Suppressor macrophage treated with lipopolysaccharide for 1 hour (primary cell): ENCODE results near the gene MLLT6.
A peak's percentile ranks its signal among the peaks of the same experiment; 100 is the strongest.

ENCODE experiments used
- DNase-seq, 3 donors: peaks; one replicate each; pipeline ENCODE4 v3.0.0-alpha.2; 2020 to 2022

Gene MLLT6

DNA sequence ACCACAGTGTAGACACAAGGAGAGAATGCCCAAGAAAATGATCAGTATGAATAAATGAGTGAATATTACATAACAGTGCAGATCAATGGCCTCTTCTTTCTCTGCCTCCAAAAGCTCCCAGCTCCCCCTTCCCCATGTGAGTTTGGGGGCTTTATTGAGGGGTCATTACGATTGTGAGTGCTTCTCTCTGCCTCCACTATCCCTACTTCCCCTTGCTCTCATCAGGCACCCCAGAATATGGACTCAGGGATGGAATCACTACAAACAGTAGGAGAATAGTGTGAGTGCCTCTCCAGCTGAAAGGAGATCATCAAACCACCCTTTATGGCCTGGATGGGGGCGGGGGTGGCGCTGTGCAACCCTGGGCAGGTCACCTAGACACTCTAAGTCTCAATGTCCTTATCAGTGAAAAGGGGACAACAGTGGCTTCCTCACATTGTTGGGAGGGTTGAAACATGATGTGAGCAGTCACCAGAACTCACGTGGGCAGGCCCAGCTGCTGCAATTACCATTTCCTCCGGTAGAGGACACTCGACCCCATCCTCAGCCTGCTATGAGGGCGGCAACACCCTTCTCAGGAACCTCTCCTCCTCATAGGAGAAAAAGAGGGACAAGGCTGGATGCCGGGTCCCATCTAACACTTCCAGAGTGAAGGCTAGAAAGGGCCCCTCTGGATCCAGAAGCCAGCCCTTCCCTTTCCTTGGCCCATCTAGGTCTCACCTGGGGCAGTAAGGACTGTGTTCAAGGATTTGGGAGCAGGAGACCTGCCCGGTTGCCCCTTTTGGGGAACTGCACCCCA is 28.2 kb upstream of the MLLT6 start:
- DNase-seq, result peak; percentile 91 to 93 (median 92)

DNA sequence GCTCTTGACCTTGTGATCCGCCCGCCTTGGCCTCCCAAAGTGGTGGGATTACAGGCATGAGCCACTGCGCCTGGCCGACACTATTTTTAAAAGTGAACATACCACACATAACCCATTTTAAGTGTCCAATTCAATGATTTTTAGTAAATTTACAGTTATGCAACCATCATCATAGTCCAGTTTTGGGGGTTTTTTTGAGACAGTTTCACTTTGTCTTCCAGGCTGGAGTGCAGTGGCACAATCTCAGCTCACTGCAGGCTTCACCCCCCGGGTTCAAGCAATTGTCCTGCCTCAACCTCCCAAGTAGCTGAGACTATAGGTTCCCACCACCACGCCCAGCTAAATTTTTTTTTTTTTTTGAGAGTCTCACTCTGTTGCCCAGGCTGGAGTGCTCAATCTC is 27.3 kb upstream of the MLLT6 start:
- peak in 1 of 3 donors; percentile 42 for DNase-seq

DNA sequence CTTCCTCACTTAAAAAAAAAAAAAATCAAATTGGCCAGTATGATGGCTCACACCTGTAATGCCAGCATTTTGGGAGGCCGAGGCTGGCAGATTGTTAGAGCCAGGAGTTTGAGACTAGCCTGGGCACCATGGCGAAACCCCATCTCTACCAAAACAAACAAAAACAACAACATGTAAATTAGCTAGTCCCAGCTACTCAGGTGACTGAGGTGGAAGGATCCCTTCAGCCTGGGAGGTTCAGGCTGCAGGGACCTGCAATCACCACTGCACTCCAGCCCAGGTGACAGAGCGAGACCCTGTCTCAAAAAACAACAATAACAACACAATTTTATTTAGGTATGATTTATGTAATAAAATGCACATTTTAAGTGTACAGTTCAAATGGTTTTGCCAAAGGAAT is 24.0 kb upstream of the MLLT6 start:
- no peak for DNase-seq

DNA sequence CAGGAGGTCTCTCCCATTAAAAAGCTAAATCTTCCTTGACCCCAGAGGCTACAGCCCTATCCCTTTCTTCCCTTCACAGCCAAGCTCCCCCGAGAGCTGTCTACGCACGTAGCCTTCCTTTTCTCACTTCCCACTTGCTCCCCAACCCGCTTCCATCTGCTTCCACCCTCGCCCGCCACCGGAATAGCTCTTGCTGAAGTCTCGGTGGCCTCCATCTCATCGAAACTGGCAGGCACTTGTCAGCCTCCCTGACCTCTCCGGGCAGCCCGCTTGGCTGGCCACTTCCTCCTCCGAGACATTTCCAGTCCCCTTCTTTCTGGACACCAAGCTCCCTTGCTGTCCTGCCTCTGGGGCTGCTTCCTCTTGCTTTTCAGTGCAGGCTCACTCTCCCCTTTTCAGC is 19.6 kb upstream of the MLLT6 start:
- peak; percentile 75 to 84 (median 80) for DNase-seq

DNA sequence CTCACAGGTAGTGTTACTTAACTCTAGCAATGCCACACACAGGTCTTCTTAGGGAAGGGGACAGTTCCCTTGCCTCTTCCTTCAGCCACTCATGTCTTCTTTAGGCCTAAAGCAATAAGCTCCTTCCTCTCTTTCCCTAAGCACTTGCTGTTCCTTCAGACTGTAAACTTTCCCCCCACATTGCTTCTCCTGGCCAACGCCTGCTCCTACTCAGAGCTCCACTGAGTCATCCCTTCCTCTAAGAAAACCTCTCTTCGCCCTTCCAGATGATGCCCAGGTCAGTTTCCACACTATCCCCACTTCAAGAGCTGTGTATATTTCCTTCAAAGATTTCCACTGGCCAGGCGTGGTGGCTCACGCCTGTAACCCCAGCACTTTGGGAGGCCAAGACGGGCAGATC is 17.8 kb upstream of the MLLT6 start:
- DNase-seq, result peak; percentile 71 to 79 (median 78)

DNA sequence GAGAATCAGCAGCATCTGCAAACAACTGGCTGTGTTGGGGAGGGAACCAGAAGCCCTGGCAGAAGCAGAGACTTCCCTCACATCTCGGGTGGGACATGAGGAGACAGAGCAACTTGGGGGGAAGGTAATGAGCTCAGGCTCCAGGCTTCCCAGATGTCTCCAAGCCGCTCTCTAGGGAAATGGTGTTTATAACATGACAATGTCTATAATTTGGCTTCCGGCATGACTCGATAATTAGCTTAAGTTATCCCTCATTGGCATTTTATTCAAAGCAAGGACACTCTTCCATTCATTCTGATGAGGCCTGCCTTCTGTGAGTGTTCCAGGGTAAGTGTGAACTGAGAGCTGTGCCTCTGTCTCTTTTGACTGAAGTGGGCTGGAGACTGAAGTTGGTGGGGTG is 14.7 kb upstream of the MLLT6 start:
- no peak for DNase-seq

DNA sequence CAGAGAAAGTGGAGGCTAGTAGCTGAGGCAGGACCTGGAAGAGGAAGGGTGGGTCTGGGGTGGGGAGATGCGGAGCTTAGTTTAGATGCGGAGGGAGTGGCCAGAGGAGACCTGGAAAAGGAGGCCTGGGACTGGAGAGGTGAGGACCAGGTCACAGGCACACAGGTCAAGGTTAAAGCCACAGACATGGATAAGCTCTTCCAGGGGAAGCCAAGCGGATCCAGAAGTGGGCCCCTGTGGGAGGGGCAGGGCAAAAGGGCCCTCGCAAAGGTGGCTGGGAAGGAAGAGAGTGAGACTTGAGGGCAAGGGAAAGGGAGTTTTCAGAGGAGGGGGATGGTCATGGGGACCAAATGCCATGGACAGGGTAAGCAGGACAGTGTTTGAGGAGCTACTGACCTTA is 13.9 kb upstream of the MLLT6 start:
- DNase-seq, result no peak

DNA sequence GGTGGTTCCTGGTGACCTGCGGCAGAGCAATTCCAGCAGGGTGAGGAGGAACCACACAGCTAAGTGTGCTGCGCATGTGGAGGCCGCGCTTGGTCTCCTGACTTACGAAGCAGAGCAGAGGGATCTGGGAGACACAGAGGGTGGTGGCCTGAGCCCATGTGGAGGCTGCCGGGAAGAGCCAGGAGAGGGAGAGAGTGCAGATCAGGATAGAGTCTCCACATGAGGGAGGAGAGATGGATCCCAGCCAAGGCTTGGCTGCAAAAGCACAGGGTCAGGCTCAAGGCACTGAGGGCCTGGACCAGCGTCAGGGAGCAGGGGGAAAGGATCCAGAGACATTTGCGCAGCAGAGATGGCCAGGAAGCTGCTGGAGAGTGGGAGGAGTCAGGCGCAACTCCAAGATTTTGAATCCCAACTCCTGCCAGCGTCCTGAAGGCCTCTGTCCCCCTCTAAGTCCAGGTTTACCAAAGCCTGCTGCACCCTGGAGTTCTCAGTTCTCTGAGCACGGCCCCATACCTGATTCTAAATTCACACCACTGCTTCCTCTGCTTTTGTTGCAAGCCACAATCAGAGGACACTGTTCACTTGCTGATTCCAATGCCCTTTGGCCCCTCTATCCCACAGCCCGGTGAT is 11.3 kb upstream of the MLLT6 start:
- no peak for DNase-seq

DNA sequence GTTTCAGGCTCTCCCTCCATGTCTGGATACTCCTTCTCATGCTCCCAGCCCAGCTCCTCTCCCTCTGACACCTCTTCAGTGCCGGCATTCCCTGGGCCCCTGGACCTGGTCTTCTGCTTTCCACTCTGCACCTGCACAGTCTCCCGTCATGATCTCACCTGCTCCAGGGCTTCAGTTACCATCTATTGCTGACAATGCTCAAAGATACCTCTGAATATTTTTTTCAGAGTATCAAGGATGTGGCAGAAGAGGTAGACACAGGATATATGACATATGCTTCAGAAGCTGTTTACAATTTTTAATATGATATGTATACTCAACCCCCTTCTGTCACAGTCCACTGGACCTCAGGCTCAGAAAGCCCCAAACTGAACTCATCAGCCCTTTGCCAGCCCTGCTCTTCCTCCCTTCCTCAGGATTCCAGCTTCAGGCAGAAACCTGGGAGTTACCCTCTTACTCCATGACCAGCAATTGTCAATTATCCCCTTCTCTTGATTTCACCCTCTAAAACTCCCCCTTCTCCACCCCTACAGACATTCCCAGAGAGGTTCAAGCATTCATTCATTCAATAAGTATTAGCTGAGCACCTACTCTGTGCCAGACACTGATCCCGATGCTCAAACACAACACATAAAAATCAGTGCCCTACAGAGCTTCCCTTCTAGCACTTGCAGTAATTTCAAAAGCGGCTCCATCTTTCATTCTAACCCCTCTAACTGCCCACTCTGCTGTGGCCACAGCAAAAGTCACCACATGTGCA is 7.8 kb upstream of the MLLT6 start:
- peak in 2 of 3 donors; percentile 37 to 39 for DNase-seq

DNA sequence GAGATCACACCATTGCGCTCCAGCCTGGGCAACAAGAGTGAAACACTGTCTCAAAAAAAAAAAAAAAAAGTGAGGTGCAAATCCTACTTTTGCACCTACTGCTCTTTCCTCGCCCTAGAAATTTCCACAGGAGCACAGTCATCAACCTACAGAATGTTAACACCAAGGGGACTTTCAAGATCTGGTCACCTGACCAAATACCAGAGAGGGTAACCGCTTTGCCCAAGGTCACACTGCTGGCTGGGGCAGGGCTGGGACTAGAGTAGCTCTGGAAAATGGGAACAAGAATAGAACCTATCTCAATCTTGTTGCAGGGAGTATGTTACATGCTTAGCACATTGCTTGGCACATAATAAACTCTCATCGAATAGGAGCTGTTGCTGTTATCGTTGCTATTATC is 6.3 kb upstream of the MLLT6 start:
- DNase-seq, result peak in 2 of 3 donors; percentile 60 to 63

DNA sequence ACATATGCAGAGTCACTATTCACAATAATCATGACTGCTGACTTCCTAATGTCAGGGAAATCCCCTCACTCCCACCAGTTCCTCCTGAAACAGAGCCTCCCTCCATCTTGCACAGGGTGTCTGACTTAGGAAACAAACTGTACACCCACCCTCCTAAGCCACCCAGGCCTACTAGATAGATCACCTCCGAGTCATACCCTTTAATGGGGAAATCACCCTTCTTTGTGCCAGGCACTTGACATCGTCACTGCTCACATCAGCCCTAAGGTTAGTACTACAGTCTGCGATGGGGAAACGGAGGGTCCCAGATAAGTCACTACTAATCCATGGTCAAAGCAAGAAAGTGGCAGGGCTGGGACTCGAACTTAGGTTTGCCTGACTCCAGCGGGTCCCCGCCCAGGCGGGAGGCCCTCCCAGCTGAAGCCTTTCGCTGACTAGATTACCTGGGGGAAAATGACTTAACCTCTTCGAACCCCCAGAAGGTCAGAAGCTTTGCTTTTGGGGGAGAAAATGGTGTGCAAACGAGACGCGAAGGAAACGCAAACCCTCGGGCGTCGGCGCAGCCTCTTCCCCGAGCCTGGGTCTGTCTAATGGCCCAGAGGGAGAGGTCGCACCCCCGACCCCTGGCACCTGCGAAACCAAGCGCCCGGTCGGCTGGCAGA is 3.4 kb upstream of the MLLT6 start:
- DNase-seq, result peak; percentile 96 to 99 (median 98)

DNA sequence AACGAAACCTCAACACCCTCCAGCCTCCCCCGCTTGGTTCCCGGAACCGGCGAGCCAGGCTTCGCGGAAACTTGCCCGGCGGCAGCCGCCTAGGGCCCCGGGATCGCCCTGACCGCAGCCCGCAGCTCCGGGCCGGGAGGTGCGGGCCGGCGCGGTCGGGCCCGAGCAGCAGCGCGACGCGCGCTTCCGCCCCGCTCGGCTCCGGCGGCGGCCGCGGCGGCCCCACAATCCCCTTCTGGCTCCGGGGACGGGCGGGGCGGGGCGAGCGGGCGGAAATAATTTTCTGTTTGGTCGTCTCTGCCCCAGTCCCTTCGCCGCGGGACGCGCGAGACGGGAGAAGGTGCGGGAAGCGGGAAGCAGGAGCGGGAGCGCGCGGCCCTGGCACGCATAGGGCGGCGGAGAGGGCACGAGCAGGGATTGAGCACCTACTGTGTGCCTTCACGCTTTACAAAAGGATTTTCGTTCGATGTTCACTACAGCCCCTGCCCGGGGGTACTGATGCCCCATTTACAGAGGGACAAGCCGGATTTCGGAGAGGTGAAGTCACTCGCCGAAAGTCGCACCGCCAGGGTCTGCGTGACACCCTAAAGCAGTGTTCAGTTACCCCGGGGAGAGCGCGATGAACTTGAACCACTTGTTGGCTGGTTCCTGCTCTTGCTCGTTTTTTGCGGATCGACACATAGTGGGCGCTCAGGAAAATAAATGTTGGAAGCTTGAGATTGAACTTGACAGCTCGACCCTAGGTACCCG is 2.7 kb upstream of the MLLT6 start:
- peak; percentile 88 to 94 (median 89) for DNase-seq

DNA sequence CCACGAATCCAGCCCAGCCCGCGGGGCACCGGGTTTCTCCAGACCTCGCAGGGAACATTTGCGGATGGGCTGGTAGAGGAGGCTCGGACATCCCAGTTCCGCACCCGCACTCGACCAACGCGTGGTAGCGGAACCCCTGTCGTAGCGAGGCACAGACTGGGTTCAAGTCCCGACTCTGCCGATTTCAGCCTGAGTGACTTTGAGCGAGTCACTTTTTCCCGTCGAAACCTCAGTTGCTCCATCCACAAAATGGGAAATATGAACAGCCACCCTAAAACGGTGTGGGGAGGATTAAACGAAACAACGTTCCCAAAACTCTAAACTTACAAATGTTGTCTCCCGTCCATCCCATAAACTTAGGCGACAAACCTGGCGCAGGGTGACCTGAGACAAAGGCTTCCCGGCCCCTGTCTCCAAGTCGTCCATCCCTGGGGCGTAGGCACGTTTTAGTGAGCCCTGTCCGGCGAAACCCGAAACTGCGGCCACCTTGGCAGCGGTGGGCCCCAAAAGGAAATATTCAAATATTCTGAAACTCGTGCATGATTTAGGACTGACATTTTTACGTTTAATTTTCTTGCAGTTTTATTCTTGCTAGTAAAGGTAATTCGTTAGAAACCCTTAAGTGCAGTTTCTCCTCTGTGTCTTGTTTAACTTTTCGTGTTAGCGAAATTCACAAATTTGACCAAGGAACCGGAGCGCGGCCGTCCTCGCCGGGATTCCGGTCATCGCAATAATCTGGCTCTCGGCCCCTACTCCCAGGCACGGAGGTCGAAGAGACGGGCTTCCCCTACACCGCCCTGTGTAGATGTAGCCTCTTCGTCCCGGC is 1.9 kb upstream of the MLLT6 start:
- DNase-seq, result peak; percentile 60 to 66 (median 60)

DNA sequence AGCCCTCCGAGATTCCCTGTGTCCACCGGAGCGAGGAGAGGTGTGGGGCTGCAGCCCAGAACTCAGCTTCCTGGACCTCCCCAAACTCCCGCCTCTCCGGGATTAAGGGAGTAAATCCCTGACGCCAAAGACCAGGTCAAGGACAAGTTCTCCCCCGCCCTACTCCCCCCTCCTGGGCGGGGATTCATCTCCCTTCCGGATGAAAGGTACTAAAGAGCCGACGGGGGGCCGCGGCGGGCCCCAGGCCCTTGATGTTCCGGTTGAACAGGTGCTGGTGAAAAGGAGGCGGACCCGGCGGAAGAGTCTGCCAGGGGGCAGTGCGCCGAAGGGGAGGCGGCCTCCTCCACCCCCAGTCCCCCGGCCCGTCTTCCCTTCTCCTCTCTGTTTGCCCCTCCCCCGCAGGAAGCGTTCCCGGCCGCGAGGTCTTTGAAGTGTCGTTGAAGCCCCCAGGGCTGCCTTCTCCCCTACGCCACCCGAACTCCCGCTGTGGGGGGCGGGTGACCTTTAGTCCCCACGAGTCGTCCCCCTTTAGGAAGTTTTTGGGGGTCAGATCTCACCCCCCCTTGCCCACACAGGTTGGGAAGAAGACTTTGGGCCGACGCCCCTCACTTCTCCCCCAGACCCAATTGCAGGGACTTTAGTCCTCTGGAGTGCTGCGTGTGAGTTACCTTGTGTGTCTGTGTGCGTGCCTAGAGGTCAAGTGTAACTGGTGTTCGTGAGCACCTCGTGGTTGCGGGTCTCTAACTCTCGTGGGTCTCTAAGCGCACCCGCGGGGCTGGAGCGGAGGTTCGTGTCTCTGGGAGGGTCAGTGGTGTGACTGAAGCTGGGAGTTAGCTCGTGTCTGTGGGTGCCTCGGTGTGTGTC is 1.1 kb upstream of the MLLT6 start:
- DNase-seq, result peak; percentile 59 to 83 (median 67)

DNA sequence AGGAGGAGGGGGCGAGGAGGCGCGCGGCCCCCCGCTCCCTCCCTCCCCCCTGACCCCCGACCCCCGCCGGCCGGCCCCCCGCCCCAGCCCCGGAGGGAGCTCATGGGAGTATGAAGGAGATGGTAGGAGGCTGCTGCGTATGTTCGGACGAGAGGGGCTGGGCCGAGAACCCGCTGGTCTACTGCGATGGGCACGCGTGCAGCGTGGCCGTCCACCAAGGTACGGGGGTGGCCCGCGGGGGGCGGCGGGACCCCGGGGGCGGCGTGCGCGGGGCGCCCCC is 390 bp downstream of the MLLT6 start:
- DNase-seq, result peak in 1 of 3 donors; percentile 31

DNA sequence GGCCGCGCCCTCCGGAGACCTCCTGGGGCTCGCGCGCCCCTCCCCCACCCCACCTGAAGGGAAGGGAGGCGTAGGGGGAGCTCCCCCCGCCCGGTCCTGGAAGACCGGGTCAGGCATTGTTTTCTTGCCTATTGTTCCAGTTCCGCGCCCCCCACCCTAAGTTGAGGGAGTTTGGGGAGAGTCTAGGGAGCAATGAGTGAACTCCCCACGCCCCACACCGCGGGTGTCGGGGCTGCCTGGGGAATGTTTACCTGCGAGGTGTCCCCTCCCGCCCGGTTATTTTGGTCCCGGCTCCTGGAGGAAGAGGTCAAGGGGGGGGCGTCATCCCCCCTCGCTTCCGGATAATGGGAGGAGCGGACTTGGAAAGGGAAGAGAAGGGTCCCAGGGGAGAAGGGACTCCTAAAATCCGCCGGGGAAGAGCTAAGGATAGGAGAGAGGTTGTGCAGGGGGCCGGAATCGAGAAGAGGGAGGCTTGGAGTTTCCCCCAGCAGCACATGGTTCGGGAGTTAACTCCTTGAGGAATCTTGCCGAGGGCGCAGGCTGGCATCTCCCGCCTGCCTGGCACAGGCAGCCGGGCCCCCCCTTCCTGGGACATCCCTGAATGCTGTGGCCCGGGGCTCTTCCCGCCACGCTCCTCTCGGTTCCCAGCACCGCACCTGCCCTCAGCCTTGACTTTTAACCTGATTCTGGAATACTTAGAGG is 881 bp downstream of the MLLT6 start:
- DNase-seq, result peak; percentile 26 to 57 (median 40)

DNA sequence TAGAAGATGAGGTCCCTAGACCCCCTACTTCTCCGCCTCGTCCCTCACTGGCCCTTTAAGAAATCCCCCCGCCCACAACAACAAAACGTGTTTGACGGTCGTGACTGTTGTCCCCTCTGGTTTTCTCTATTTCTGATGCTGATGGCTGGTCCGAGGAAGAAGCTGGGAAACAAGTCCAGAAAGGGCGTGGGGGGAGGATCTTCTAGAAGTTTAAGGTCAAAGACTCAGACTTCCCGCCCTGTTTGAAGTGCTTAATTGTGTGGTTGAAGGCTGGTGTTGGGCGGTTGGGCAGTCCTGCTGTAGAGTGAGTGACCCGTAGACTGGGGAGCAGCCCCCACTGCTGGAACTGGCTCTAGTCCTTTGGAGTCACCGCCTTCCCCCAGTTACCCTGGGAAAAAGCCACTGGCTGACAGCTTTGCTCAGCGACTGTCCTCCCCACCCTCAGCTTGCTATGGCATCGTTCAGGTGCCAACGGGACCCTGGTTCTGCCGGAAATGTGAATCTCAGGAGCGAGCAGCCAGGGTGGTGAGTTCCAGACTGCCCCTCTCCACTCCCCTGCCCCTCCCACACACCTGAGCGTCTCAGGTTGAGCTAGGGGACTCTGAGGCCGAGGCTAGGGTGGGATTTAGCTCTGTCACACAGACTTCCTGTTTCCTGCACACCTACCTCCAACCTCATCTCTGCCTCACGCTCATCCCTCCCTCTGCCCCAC is 1.6 kb downstream of the MLLT6 start:
- DNase-seq, result peak; percentile 45 to 52 (median 50)

DNA sequence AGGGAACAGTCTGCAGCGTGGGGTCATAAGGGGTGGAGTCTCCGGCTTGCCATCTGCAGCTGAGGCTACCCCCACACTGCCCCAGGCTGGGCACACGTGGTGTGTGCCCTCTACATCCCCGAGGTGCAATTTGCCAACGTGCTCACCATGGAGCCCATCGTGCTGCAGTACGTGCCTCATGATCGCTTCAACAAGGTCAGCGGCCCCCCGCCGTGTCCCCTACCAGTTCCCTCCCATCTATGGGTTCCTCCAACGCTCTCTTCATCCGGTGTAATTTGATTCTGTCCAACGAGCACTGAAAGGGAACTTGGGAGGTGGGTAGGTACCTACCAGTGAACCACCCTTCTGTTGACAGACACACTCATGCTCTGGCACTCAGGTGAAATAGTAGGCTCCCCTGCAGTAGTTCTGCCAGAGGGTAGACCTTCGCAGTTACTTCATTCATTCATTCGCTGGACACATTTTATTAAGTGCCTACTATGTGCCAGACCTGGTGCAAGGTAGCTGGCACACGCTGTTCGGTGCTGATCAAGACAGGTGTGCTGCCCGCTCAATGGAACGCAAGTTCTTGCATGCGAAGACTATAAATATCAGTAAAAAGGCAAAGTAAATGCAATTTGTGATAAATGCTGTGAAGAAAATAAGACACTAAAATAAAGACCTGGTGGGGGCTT is 2.7 kb downstream of the MLLT6 start:
- DNase-seq, result no peak
